PC-3 (cell line): Measurements from ENCODE around the gene SLC7A6OS.
"Not testable (repeated sequence)": the region's sequence is repeated elsewhere in the genome, so short reads cannot be mapped to it uniquely, and the experiment has no call there.

Experiments
- CTCF ChIP-seq: fragments of 300-600 bp; sonication (generic); conservative IDR thresholded peaks from 2 replicates; pipeline ENCODE4 v1.5.1; 2017; ENCODE audit warnings: antibody characterized with exemption, low read depth, mild to moderate bottlenecking, low read length
- EZH2 ChIP-seq: fragments of 300-600 bp; sonication (generic); IDR thresholded peaks from one replicate; pipeline ENCODE4 v1.6.1; 2017; ENCODE audit warnings: antibody characterized with exemption, mild to moderate bottlenecking, low read length; ENCODE audit not compliant: unreplicated experiment

DNA sequence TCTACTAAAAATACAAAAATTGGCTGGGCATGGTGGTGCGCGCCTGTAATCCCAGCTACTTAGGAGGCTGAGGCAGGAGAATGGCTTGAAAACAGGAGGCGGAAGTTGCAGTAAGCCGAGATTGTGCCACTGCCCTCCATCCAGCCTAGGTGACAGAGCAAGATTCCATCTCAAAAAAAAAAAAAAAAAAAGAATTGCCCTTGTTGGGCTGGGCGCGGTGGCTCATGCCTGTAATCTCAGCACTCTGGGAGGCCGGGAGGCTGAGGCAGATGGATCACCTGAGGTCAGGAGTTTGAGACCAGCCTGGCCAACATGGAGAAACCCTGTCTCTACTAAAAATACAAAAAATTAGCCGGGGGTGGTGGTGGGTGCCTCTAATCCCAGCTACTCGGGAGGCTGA lies 21.9 kb downstream of the SLC7A6OS start:
- not testable (repeated sequence) for TF ChIP-seq CTCF, EZH2
